GM21526 (cell line): Measurements from ENCODE around the gene TRIM71.
"Not testable (repeated sequence)": the region's sequence is repeated elsewhere in the genome, so short reads cannot be mapped to it uniquely, and the experiment has no call there.

Source experiments
- ATAC-seq: cut with Tn5 transposase; IDR thresholded peaks from one replicate; pipeline ENCODE4 v1.9.1; 2021; ENCODE audit warnings: moderate library complexity; ENCODE audit not compliant: unreplicated experiment, low FRiP score

TRIM71 gene

DNA sequence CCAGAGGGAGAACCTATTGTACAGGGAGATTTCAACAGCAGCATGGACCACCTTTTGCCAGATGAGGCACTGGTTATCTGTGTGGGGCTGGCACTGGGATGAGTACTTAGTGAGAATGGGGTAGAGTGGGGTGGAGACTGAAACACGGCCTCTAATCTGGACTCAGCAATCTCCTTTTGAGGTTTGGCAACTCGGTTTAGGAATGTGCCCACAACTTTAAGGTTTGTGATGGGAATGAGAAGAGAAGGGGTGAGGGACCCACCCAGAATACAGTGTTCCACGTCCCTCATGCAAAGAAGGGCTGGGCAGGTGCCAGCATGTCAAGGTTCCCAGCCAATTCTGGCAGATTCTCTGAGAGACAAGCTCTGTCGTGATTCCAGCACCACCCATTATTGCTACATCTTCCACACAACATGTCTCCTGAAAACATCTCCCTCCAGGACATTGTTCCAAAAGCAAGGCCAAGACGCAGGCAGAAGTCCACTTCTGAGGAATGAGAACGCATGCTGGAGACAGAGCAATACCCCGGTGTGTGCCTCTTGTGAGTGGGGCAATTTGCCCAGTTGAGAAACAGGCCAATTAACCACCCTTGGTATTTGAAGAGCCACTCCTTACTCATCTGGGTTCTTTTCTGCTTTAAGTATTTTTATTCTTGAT is 96.1 kb downstream of the TRIM71 start:
- no peak for ATAC-seq

DNA sequence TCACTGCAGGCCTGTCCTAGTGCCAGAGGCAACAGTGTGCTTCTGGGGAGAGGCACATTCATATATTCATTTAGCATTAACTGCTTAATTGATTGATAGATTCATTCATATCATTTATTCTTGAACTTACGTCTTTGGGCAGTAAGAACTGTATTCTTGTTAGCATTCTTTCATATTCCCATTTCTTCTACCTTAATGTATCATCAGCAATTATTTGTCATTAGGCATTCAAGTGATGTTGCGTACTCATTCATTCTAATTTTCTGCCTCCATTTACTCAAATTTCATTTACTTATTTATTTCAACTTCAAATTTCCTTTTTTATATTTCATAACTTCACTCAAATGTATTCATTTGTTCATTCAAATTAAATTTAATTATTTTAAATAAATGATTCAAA is 102.1 kb downstream of the TRIM71 start:
- ATAC-seq: no peak

DNA sequence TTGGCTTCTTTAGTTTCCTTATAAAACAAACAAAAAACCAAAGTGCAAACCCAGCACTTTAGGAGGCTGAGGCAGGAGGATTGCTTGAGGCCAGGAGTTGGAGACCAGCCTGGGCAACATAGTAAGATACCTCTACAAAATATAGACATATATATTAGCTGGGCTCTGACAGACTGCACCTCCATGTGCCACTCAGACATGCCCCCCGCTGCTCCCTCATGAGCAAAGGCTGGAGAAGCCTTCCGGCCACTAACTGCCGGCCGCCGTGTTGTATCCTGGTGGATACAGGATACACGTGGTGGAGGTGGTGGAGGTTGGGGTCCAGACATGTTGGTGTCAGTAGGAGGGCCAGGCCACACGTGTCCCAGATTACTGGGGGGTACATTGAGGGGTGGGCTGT is 104.3 kb downstream of the TRIM71 start:
- ATAC-seq: no peak

DNA sequence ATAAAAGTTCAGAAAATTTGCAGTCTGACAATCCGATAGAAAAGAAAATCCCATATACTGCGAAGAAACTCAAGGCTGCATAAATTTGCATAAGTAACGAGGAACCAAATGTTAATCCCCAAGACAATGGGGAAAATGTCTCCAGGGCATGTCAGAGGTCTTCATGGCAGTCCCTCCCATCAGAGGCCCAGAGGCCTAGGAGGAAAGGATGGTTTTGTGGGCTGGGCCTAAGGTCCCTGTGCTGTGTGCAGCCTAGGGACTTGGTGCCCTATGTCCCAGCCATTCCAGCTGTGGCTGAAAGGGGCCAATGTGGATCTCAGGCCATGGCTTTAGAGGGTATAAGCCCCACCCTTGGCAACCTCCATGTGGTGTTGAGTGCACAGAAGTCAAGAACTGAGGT is 112.4 kb downstream of the TRIM71 start:
- no peak for ATAC-seq

GRCh38 chr3:32931273-32931672 is 113.5 kb downstream of the TRIM71 start:
- ATAC-seq: not testable (repeated sequence)

DNA sequence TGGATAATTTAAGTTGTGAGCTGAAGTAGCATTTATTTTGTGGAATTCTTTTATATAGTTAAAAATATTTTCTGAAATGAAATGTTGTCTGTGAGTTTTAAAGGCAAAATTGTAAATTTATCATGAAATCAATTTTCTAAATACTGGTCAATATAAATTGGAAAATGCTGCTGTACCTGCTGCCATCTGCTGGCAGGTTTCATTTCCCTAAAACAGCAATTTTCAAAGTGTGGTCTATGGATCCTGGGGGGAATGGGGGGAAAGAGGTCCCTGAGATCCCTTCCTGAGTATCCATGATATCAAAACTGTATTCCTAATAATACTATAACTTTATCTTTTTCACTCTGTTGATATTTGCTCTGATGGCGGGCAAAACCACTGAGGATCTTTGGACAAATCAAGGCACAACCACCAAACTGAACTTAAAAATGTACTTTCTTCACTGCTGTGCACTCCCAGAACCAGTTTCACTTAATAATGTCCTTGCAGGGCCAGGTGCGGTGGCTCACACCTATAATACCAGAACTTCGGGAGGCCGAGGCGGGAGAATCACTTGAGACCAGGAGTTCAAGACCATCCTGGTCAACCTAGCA is 116.4 kb downstream of the TRIM71 start:
- ATAC-seq: no peak

- no peak for ATAC-seq
Measured at GRCh38 chr3:32937331-32937730, 119.5 kb downstream of the TRIM71 start.

GRCh38 chr3:32939531-32940284 is 121.9 kb downstream of the TRIM71 start:
- not testable (repeated sequence) for ATAC-seq

DNA sequence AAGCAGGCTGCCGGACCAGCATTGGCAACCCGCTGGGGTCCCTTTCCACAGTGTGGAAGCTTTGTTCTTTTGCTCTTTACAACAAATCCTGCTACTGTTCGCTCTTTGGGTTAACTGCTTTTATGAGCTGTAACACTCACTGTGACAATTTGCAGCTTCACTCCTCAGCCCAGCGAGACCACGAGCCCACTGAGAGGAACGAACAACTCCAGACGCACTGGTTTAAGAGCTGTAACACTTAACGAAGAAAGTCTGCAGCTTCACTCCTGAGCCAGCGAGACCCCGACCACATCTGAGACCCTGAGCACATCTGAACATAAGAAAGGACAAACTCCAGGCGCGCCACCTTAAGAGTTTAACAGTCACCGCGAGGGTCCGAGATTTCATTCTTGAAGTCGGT is 122.9 kb downstream of the TRIM71 start:
- no peak for ATAC-seq

DNA sequence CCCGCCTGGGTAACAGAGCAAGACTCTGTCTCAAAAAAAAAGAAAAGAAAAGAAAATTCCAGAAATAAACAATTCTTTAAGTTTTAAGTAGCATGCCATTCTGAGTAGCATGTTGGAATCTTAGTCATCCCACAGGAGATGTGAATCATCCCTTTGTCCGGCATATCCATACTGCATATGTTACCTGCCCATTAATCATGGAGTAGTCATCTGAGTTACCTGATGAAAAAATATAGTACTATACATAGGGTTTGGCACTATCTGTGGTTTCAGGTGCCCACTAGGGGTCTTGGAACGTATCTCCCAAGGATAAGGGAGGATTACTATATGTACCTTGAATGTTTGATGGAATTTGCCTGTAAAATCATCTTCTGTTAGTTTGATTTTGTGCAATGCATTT is 127.3 kb downstream of the TRIM71 start:
- no peak for ATAC-seq

- ATAC-seq: not testable (repeated sequence)
Measured at GRCh38 chr3:32945598-32945997, 127.8 kb downstream of the TRIM71 start.

DNA sequence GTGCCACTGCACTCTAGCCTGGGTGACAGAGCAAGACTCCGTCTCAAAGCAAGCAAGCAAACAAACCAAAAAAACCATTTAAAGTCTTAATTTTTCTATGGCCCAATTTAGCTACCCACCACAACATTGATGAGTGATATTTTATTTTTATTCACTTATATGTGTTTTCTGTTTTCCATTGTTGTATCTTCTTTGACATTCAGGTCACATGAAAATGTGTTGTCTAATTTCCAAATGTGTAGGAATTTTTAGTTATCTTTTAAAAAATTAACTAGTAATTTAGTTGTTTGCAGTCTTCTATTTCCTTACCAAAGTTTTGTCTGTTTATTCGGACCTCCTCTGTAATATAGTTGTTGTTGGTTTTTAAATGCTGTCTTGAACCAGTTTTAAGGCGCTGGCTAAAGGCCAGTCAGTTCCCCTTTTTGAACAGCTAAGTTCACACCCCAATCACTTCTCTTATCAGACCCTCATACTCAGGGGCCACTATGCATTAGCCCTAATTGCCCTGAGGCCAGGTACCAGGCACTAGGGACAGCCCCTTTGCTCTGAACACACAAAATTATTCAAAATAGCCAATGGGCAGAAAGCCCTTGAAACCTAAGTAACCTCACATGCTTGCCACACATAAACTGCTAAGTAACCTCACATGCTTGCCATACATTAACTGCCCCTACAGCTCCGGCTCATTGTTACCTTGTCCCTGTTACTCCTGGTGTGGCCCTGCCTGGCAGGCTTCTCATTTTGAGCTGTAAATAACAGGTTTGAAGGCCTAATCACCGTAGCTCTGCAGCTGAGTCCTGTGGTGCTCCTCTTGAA is 129.4 kb downstream of the TRIM71 start:
- peak; percentile 19 for ATAC-seq
